NCI-H146 treated with DMSO at 0.1 percent for 48 hours (cell line): ENCODE results near the gene AGPS.
"Not testable (repeated sequence)": the region's sequence is repeated elsewhere in the genome, so short reads cannot be mapped to it uniquely, and the experiment has no call there.

Experiments used
- DNase-seq: peaks from one replicate; lab custom pipeline; 2025; ENCODE audit not compliant: unreplicated experiment; lab: John Stamatoyannopoulos, UW

Gene AGPS

DNA sequence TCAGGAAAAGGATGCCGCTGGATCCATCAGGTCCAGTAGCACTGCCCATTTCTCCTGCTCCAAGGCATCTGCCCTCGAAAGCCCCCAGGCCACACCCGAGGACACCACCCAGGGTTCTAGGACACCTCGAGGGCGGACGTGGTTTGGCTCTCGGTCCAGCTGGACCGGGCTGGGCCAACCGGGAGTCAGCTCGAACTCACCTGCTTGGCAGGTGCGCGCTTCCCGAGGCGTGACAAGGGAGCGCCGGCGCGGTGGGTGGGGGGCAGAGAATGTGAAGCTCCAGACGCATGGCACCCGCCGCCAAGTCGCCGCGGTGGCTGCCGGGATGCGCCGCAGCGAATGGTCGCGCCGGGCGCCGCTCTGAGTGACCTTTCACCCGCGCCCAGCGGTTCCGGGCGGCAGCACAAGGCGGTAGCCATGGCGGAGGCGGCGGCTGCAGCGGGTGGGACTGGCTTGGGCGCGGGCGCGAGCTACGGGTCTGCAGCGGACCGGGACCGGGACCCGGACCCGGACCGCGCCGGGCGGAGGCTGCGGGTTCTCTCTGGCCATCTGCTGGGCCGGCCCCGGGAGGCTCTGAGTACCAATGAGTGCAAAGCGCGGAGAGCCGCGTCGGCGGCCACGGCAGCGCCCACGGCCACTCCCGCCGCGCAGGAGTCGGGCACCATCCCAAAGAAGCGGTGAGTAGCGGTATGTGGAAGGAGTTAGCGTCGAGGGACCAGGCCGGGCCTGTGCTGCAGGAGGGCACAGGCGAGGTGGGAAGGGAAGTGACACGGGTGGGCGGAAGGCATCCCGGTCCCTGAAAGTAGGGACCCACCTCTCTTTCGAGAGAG, at the start of gene AGPS:
TSS of gene AGPS (plus strand) at position 401 of the 830 bp plus-strand sequence. CDS start at position 418, 17 bp downstream.
- peak; percentile 39 for DNase-seq

DNA sequence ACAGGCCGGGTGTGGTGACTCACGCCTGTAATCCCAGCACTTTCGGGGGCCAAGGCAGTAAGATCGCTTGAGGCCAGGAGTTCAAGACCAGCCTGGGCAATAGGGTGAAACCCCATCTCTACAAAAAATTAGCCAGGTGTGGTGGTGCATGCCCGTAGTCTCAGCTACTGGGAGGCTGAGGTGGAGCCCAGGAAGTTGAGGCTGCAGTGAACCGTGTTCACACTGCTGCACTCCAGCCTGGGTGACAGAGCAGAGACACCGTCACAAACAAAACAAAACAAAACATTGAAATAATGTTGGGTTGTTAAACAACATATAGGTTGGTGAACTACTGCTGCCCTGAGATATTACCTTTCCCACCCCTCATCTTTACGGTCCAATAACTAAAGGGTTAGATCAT, 48.8 kb upstream of the AGPS start:
- no peak for DNase-seq

DNA sequence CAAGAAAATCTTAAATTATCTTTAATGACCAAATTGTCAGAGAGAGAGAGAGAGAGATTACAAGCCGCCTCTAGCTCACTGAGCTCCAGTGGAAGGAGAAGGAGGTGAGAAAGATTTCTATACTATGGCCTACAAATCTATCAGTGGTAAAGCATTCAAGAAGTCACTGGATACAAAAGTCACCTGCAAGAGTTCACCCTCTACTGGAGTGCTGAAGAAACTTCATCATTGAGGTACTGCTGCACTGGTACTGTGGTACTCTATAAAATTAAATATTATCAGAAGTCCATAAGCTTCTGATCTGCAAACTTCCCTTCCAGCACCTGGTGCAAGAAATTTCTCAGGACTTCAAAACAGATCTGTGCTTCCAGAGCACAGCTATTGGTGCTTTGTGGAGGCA, 48.3 kb upstream of the AGPS start:
- no peak for DNase-seq

GRCh38 chr2:177346192-177346591, 46.4 kb upstream of the AGPS start:
- DNase-seq = no peak

GRCh38 chr2:177347570-177347969, 45.0 kb upstream of the AGPS start:
- no peak for DNase-seq

- DNase-seq = no peak
Observed at GRCh38 chr2:177348118-177348654, 44.4 kb upstream of the AGPS start.

DNA sequence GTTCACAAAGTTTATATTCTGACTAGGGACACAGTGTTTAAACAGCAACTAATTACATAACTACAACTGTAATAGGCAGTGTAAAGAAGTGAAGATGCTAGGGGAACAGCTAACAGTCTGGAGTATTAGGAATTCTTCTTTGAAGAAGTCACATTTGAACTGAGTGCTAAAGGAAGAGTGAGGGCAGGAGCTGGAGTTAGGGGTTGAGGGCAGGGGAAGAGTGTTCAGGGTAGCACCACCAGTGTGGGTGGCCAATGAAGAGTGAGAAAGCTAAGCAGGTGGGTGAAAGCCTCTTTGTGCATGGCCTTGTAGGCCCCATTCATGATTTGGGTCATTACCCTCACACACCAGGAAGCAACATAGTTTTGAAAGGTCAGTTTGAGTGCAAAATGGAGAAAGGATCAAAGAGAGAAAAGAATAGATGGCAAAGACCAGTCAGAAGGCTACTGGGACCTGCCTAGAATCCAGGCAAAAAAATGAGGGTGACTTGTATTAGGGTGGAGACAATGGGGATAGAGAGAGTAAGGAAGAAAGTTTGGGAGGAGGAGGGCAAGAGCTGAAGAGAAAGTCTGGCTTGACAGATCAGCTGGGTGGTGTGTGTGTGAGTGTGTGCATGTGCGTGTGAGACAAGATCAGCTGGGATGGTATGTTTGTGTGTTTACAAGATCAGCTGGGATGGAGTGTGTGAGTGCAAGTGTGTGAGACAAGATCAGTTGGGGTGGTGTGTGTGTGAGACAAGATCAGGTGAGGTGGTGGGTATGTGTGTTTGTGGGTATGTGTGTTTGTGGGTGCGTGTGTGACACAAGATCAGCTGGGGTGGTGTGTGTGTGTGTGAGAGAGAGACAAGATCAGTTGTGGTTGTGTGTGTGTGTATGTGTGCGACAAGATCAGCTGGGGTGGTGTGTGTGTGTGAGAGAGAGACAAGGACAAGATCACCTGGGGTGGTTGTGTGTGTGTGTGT, 43.6 kb upstream of the AGPS start:
- DNase-seq = no peak

GRCh38 chr2:177350624-177351023, 41.9 kb upstream of the AGPS start:
- DNase-seq = not testable (repeated sequence)

DNA sequence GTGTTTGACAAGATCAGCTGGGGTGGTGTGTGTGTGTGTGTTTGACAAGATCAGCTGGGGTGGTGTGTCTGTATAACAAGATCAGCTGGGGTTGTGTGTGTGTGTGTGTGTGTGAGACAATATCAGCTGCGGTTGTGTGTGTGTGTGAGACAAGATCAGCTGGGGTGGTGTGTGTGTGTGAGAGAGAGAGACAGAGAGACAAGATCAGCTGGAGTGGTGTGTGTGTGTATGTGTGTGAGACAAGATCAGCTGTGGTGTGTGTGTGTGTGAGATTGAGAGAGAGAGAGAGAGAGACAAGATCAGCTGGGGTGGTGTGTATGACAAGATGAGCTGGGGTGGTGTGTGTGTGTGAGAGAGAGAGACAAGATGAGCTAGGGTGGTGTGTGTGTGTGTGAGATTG, 41.5 kb upstream of the AGPS start:
- DNase-seq = not testable (repeated sequence)

- DNase-seq = no peak
Observed at GRCh38 chr2:177352441-177353186, 40.0 kb upstream of the AGPS start.

DNA sequence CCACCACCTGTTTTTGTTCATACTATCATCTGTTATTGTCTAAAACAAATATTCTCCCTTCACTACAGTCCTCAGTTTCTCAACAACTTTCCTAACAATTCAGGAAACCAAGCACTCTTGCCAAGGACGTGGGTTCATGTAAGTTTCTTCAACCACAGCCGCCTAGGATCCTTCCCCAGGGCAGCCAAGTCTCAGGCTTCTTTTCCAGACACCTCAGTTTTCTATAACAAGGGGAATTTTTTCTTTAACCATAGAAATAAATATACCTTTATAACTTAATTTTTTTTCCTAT, 39.4 kb upstream of the AGPS start:
- no peak for DNase-seq

DNA sequence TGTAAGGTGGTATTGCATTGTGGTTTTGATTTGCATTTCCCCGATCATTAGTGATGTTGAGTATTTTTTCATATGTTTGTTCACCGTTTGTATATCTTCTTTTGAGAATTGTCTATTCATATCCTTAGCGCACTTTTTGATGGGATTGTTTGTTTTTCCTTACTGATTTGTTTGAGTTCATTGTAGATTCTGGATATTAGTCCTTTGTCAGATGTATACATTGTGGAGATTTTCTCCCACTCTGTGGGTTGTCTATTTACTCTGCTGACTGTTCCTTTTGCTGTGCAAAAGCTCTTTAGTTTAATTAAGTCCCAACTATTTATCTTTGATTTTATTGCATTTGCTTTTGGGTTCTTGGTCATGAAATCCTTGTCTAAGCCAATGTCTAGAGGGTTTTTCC, 38.0 kb upstream of the AGPS start:
- DNase-seq = peak; percentile 32

GRCh38 chr2:177355874-177356273, 36.7 kb upstream of the AGPS start:
- no peak for DNase-seq

DNA sequence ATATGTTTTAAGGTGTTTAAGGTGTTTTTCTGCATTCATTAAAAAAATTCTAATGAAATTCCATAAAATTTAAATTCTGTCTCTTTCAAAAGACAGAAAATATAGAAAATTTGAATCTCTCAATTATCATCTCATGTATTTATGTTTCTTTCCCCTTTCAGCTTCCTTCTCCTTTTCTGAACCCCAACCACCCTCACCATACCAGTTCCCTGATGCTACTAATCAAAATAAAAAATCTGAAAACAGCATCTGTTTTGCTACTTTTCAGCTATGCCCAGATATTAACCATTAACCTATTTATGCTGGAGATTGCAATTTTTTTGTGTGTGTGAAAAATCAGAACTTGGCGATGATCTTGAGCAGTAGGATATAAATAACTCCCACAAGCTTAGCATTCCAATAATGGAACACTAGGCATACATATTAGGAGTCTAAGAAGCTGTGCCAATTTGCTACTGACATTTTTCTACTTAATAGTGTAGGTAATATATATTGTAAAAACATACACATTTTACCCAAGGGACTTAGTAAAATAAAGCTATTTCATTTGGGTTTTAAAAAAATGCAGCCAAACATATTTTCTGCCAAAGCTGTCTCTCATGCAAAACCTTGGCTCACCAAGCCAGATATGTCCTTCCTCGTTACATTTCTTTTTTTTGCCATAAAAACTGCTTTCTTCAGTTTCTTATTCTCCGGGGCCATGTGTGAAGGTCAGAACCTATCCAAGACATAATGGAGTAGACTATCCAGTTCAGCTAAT, 32.6 kb upstream of the AGPS start:
- no peak for DNase-seq

GRCh38 chr2:177362499-177362898, 30.1 kb upstream of the AGPS start:
- no peak for DNase-seq

GRCh38 chr2:177363332-177363731, 29.2 kb upstream of the AGPS start:
- no peak for DNase-seq

DNA sequence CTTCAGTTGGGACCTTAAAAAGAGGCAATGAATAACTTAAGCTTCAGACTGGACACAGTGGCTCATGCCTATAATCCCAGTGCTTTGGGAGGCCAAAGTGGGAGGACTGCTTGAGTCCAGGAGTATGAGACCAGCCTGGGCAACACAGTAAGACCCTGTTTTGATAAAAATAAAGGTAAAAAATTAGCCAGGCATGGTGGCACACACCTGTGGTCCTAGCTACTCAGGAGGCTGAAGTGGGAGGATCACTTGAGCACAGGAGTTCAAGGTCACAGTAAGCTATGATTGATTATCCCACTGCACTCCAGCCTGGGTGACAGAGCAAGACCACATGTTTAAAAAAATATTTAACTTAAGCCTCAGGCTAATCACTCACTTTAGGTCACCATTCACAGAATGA, 26.8 kb upstream of the AGPS start:
- DNase-seq = not testable (repeated sequence)

- DNase-seq = not testable (repeated sequence)
Observed at GRCh38 chr2:177368023-177368422, 24.6 kb upstream of the AGPS start.

- DNase-seq = no peak
Observed at GRCh38 chr2:177379354-177379753, 13.2 kb upstream of the AGPS start.

GRCh38 chr2:177380181-177380580, 12.4 kb upstream of the AGPS start:
- no peak for DNase-seq
